Activated CD8-positive, alpha-beta memory T cell treated with anti-CD3 and anti-CD28 coated beads for 24 hours (primary cell): ENCODE data around the gene STX19.
A peak's percentile ranks its signal among the peaks of the same experiment; 100 is the strongest.

ENCODE experiments used
- DNase-seq: peaks from one replicate; pipeline ENCODE4 v3.0.0-alpha.2; 2020

The STX19 gene

DNA sequence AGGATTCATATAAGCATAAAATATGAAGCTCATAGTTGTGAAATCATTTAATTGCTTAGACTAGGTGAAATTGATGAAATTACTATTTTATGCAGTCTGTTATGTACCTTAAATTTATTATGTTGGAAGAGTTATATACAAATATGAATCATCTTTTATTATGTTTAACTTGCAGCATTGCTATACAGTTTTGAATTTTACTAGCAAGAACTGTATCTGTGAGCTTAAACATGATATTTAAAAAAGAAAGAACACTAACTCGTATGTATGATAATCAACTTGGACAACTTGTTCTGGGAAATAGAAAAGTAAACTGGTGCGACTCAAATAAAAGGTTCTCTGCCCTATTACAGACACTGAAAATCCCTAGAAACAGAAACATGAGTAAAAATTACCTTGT lies 1.8 kb downstream of the STX19 start:
- no peak for DNase-seq

DNA sequence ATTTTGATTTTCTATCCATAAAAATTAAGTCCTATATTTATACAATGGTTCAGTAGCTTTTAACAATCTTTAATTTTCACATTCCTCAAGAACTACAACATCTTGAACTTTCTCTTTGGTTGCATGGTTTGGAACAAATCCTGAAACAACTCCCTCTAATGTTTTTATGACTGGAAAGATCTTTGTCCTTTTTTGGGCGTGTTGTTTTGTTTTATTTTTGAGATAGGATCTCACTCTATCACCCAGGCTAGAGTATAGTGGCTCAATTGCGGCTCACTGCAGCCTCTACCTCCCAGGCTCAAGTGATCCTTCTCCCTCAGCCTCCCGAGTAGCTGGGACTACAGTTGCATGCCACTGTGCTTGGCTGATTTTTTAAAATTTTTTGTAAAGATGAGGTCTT lies 4.0 kb downstream of the STX19 start:
- no peak for DNase-seq

GRCh38 chr3:94020293-94020692 lies 8.1 kb downstream of the STX19 start:
- no peak for DNase-seq

- DNase-seq: no peak
Observed at GRCh38 chr3:94019659-94020058, 8.7 kb downstream of the STX19 start.

- no peak for DNase-seq
Observed at GRCh38 chr3:94015025-94015424, 13.4 kb downstream of the STX19 start.

- DNase-seq: no peak
Observed at GRCh38 chr3:94012185-94012584, 16.2 kb downstream of the STX19 start.

DNA sequence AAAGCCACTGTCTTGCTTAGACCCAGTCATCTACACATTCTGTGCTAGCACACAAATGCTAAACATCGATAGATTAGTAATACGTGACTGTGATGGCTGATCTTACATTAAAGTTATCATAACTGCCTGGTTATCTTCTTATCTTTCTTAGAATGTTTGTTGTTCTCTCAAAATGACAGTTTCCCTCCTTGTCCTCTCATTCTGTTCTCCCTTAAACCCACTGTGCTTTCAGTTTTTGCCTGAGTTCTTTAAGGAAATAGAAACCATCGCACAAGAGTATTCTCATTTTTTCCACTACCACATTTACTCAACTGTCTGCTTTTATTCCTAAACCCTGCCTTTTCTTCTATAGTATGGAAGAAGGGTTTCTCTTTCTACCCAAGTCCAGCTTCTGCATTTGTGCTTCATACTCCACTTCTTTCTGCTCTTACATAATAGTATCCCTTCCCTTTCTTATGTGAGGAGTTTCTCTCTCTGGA lies 17.1 kb downstream of the STX19 start:
- no peak for DNase-seq

DNA sequence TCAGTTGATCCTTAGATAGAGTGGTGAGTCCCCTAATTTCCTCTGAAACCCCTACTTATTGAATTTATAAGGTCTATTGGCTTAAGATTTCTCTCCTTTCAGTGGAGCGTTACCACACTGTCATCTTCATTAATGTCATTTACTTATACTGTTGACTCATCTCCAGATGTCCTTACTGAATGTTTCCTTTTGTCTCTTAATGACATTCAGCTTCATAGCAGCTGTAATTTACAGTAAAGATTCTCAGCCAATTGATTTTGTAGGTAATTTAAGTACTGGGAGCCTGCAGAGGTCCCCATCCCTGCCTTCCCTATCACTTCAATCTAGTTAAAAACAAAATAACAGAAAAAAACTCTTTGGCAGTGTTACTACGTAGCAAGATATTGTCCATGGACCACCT lies 18.8 kb downstream of the STX19 start:
- DNase-seq: no peak

DNA sequence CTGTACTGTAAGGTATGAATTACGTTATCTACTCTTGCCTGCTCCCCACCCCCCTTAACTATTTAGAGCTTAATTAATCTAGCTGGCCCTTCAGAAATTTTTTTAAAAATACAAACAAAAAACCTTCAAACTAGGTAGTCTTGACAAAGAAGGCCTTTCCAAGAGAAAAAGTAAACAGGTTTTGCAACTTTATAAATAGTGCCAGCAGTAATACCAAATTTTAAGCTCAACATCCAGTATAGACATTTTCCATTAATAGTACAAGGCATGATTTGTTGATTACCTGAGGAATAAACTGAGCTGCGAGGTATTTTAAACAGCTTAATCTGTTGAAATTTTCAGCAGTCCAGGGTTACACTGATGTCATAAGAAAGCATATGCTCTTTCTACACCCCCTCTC lies 20.1 kb downstream of the STX19 start:
- DNase-seq: no peak

DNA sequence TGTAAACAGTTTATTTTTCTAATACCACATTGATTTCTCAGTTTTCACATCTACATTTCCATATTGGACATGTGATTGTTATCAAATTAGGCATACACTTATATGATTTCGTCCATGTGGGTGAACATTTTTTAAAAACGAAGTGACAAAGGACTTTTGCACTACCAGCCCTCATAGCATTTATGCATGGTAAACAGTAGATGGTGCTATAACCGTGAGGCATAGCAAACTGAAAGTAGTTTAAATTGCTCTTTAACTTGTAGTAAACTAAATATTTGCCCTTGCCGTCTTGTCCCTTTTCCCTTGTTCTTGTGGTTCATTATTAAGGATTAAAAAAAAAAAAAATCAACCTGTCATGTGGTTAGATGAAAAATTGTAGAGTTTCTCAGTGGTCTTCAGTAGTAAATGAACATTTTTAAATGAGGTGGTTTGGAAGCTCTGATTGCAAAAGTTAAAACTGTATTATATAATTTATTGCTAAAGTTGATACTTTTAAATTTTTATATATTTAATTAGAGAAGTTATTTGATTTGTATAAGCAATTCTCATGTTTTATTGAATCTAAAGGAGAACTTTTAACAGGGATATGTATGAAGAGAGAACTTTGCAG lies 24.0 kb downstream of the STX19 start:
- no peak for DNase-seq

- no peak for DNase-seq
Observed at GRCh38 chr3:94001827-94002495, 26.4 kb downstream of the STX19 start.

DNA sequence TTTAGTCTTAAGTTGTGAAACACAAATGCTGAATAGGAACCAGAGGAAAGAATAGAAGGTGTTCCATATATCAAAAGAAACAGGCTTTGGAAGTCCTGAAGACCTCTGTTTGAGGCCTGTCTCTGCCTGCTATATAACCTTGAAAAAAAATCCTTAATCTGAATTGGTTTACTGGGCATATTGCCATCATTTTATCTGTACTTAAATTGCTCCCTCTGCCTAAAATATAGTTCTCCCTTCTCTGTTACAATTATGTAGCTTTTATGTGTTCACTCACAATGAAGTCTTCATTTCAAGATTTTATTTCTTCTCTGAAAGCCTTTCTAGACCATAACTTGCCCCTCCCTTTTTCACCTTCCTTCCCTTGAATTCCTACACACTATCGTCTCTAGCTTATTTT lies 27.2 kb downstream of the STX19 start:
- no peak for DNase-seq

DNA sequence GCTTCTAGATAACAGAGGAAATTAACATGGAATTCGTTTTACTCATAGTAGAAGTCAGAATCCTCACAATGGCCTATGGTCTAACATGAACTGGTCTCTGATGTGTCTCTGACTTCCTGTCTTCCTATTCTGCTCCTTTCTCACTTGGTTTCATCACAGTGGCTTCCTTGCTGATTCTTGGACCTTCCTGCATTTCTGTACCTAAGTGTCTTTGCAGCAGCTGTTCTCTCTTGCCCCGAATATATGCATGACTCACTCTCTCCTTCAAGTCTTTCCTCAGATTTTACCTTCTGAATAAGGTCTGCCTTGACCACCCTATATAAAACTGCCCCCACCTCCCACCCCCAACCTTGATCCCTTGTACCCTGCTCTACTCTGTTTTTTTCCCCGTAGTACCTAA lies 34.3 kb downstream of the STX19 start:
- no peak for DNase-seq

DNA sequence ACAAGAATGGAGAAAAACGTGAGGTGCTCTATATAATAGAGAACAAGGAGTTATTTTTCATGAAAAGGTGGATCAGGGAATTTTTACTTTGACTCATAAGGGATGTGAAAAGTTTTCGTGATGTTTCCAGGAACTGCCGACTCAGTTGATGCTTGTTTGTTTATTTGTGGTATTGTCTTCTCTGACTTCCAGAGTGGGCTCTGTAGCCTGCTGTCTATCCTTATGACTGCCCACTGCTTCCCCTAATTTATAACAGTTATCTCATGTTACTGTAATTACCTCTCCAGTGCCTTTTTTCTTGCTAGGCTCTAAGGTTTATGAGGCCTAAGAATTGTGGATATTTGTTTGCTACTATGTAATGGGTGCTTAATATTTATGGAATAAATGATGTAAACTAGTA lies 36.2 kb downstream of the STX19 start:
- no peak for DNase-seq

- DNase-seq: no peak
Observed at GRCh38 chr3:93991631-93992030, 36.8 kb downstream of the STX19 start.

DNA sequence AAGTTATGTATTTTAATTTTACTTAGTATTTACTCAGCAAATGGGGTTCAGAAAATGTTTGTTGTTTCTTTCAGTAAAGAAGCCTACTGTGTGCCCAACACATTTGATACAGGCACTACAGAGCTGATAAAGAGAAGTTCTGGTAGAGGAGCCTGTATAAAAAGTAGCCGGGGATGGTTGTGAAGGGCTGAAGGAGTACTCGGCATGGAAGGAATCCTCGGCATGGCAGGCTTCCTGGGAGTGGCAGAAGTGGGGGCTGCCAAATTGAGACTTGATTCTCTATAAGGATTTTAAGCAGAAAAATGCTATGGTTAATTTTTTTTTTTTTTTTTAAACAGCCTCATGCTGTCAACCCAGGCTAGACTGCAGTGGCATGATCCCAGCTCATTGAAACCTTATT lies 39.2 kb downstream of the STX19 start:
- no peak for DNase-seq

DNA sequence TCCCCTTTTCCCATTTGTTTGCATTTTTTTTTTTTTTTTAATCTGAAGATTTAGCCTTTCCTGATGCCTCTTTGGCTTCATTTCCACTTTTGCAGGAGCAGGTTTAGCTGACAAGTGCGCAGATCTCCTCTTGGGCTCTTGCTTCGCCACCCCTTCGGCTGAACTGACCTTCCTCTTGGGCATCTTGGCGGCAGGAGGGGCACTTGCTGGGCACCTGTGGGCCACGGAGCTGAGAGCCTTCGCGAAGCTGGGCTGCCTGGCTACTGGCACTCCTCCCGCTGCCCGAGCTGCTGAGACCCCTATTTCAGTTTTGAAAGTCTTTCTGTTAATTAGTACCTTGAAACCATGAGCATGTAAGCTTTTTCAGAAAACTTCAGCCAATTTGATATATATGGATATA lies 39.6 kb downstream of the STX19 start:
- no peak for DNase-seq

GRCh38 chr3:93988283-93988682 lies 40.1 kb downstream of the STX19 start:
- no peak for DNase-seq

- no peak for DNase-seq
Observed at GRCh38 chr3:93984618-93985017, 43.8 kb downstream of the STX19 start.

GRCh38 chr3:93983408-93983807 lies 45.0 kb downstream of the STX19 start:
- DNase-seq: no peak

GRCh38 chr3:93981649-93982048 lies 46.7 kb downstream of the STX19 start:
- no peak for DNase-seq

GRCh38 chr3:93979850-93980676 lies 48.3 kb downstream of the STX19 start, which contains the start of gene ARL13B:
TSS of gene ARL13B (plus strand) at chr3:93980155. CDS start at chr3:93980424, 269 bp downstream.
- peak; percentile 93 for DNase-seq

DNA sequence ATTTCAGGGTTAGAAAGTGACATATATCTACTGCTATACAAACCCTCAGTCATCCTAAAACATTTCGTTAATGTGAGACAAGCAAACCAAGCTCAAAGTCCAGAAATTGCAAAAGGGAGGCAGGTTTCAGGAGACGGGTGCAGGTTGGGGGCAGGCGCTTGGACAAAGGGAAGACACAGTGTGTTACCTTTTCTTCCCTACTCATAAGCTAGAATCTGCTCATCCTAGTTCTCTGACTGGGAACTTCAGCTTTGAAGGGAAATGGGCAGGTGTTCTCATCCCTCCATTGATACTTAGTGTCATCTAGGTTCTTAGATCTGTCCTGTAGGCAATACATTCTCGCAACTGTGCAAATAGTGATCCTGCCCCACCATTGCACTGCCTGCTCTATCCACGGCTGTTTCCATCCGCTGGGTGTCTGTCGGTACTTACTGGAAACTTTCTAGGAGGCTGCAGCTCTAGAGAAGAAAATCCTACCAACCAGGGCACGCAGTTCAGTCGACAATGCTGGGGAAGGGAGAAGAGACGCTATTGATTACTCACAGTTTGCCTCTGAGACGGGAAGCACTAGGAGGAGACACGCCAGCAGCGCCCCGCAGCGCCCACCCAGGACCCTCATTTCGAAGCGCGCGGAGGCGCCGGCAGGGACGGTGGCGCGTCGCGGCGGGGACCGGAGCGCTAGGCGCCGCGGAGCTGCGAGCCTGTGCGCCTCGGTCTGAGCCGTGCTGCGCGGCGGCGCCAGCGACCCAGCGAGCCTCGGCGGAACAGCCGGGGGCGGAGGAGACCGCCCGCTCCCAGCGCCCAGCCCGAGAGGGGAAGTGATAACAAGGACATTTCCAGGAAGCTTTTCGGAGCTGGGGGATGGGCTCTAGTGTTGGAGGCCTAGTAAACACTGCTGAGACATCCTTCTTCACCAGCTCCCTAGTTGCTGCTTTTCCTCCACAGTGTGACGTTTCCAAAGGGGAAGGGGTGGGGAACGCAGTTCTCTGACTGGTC lies 55.0 kb downstream of the STX19 start, which contains the start of gene PROS1:
PROS1 (minus strand) TSS at position 766 of the 996 bp plus-strand sequence; CDS start at position 619, 147 bp downstream.
- peak; percentile 73 for DNase-seq
